UCSD-AML1 (cell line): ENCODE data around the gene SERTAD4.
"Not testable (repeated sequence)": the region's sequence is repeated elsewhere in the genome, so short reads cannot be mapped to it uniquely, and the experiment has no call there.

Experiments used
- DNase-seq: peaks from one replicate; lab custom pipeline; 2025; ENCODE audit not compliant: unreplicated experiment; lab: John Stamatoyannopoulos, UW

The SERTAD4 gene

GRCh38 chr1:210232511-210233215 is at the start of gene SERTAD4:
Gene SERTAD4 (plus strand): TSS chr1:210232796. CDS start chr1:210237961, 5,165 bp downstream.
- no peak for DNase-seq

DNA sequence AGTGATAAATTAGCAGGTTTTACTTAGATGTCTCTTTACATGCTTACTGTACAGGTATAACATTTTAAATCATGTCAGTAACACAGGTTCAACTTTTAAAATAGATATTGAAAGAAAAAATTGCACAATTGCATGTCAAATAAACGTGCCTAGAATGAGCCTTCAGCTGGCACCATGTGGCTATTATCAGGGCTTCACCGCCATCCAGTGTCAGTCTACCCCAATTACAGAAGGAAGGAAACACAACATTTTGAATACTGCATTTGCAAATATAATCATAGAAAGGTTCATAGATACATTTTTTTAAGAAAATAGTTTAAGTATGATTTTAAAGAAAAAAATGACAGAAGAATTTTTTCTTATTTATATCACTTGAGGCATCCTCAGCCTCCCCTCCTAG is 47.5 kb upstream of the SERTAD4 start:
- DNase-seq, result no peak

GRCh38 chr1:210187849-210188606 is 44.6 kb upstream of the SERTAD4 start:
- DNase-seq, result not testable (repeated sequence)

- DNase-seq, result no peak
Measured at GRCh38 chr1:210189426-210189825, 43.2 kb upstream of the SERTAD4 start.

DNA sequence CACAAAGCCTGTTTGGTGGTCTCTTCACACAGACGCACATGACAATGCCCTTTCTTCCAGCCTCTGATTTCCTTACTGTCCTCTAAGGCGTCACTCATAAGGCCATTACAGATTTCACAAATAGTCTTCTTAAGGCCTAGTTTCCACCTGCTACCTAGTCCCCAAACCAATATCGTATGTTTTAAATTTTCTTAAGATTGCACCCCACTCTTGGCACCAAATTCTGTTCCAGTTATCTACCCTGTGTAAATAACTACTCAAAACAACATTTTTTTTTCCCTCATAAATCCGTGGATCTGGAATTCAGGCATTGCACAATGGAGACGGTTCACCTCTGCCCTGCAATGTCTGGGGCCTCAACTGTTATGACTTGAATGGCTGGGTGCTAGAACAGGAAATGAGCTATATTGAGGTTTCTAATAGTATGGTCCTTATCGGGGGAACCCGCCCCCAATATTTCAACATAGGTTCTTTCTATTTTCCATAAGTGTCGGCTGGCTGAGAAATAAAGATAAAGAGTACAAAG is 36.9 kb upstream of the SERTAD4 start:
- no peak for DNase-seq

DNA sequence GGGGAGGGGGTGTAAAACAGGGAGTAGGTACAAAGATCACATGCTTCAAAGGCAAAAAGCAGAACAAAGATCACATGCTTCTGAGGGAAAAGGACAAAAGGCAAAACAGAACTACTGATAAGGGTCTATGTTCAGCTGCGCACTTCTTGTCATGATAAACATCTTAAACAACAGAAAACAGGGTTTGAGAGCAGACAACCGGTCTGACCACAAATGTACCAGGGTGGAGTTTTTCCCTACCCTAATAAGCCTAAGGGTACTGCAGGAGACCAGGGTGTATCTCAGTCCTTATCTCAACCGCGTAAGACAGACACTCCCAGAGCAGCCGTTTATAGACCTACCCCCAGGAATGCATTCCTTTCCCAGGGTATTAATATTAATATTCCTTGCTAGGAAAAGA is 36.3 kb upstream of the SERTAD4 start:
- not testable (repeated sequence) for DNase-seq

- no peak for DNase-seq
Measured at GRCh38 chr1:210198840-210199239, 33.8 kb upstream of the SERTAD4 start.

GRCh38 chr1:210200124-210200736 is 32.4 kb upstream of the SERTAD4 start:
- DNase-seq, result no peak

DNA sequence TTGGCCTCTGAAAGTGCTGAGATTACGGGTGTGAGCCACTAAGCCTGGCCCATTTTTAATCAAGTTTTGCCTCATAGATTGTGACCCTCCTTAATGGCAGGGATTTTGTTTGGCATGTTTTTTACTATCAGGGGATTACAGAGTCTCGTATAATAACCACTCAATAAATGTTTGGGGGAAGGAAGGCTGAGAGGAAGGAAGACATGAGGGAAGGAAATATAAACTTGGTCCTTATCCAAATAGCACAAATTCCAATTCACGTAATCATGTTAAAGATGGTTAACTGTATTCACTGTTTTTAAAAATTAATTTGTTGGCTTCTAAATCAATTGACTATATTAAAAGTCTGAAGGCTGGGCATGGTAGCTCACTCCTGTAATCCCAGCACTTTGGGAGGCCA is 30.9 kb upstream of the SERTAD4 start:
- DNase-seq, result no peak

DNA sequence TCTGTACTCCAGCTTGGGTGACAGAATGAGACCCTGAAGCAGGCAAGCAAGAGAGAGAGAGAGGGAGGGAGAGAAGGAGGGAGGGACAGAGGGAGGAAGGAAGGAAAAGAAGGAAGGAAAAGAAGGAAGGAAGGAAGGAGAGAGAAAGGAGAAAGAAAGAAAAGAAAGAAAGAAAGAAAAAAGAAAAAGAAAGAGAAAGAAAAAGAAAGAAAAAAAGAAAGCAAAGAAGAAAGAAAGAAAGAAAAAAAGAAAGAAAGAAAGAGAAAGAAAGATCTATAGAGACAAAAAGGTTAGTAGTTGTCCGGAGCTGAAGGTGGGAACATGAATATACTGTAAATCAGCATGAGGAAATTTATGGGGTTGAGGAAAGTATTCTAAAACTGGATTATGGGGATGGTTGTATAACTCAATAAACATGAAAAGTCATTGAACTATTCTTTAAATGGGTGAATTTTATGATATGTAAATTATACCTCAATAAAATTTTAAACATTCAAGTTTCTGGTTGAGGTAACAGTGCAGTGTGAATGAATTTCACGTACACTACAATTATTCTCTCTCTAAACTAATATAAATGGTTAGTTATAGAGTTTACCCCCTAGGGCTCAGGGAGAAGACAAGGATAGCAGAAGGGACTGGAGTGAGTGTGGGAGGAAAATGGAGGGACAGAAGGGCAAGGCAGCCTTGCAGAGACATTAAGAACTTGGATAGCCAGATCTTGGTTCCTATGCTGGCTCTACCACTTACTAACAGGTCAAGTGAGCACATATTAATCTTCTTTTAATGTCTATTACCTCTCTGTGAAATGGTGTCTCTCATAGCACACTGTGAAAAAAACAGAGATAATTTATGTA is 24.8 kb upstream of the SERTAD4 start:
- no peak for DNase-seq

DNA sequence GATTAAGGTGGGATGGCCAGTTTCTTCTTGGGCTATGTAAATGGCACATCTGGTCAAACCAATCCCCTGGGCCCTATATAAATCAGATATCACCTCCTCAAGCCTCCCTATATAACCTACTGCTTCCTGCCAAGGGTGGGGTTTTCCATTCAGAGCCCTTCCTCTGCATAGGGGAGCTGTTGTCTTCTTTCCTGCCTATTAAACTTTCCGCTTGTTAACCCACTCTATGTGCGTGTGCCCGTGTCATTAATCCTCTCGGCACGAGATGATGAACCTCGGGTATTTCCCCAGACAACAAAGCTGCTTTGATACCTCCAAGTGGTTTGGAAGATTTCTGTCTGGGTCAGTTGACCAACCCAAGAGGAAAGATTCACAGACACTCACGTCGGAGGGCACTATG is 19.3 kb upstream of the SERTAD4 start:
- DNase-seq, result no peak

GRCh38 chr1:210214573-210215409 is 17.8 kb upstream of the SERTAD4 start:
- DNase-seq, result no peak

DNA sequence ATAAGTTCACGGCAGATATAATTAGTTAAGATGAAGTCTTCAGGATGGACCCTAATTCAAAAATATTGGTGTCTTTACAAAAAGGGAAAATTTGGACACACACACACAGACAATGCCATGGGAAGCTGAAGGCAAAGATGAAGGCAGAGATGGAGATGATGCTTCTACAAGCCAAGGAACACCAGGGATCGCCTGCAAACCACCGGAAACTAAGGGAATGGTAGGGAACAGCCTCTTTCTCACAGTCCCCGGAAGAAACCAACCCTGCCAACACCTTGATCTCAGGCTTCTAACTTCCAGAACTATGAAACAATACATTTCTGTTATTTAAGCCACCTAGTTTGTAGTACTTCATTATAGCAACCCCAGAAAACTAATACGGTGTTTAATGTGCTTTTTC is 15.1 kb upstream of the SERTAD4 start:
- DNase-seq, result no peak

DNA sequence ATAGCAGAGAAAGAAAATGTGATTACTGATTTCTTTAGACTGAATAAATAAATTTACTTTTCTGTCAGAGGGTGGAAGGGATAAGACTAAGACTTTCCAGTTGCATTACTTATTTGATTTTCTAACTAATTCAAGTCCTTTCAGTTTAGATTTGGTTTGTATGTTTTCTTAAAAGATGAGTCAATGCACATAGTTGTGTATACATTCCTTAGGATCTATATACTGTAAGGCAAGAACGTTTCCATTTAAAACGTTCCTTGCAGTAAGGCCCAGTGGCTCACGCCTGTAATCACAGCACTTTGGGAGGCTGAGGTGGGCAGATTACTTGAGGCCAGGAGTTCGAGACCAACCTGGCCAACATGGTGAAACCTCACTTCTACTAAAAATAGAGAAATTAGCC is 14.5 kb upstream of the SERTAD4 start:
- DNase-seq, result no peak

GRCh38 chr1:210222340-210223006 is 10.1 kb upstream of the SERTAD4 start:
- DNase-seq, result no peak

DNA sequence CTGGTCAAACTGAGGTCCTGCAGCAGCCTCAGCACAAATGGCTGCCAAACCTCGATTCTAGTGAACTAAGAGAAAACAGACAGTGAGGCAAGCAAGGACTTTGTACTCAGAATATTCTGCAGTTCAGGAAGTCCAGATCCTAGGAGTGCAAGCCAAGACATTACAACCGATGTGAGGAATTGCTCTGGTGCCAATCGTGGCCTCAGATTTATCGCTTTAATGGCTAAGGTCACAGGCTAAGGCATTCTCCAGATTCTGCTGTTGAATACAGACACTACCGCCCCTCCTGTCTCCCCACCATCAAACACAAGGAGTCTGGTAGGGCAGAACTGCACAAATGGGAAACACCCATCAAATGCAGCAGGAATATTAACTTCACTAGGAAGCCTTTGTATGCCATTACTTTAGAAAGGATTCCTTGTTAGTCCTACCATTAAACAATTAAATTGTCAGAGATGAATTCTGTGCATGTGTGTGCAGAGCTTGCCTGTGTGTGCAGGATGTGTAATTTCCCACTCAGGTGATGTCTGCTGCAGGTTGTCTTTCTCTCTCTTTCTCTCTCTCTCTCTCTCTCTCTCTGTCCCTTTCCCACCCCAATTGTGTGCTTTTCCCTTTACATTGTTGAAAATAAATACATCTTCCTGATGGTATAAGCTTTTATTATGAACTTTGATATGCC is 9.2 kb upstream of the SERTAD4 start:
- no peak for DNase-seq

DNA sequence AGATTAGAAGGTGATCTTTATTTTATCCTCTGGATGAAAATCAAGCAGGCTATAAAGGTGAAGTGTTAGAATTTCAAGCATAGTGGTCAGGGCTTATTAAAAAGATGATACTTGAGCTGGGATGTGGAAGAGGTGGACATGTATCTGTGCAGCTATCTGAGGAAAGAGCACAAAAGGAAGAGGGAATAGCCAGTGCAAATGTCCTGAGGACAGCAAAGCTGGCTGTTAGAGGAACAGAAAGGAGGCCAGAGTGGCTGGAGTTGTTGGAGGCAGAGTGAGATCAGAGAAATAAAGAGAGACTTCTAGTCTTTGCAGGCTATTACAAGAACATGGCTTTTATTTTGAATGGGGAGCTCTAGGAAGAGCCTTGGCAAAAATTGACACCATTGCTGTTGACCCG is 4.4 kb upstream of the SERTAD4 start:
- no peak for DNase-seq

DNA sequence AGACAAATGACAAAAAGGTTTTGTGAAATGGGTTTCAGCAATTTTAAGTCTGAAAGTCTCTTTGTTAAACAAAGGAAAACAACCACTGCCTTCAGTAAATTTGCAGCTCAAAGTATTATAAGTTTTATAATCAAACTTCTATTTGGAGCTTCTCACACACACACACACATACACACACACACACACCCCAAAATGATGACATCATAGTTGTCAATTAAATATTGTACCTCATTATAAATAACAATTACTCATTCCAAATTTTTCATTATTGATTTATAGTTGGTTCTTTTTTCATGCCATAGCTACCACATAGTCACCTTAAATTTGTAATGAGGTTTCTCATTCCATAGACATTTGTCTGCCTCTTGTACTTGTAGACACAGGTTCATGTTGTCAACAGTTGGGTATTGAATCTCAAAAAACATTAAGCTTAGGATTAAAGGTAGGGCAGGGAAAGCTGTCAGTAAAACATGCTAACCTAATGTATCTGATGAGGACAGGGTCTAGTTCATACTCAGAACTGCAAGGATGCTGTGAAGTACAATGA is 2.4 kb upstream of the SERTAD4 start:
- no peak for DNase-seq
